ENCODE results near the gene RPL29. TPM values are rescaled to one million over a fixed set of nuclear protein-coding genes. Genes with fewer than 3 reads are reported as not detected.

The RPL29 gene
- total RNA-seq (2021; ENCODE audit: unreplicated experiment) (696 TPM), Bru-seq, nascent RNA (percentile 99 among the genes with signal in this experiment), BruChase-seq, experiment 1, labeled RNA remaining after a 2-hour chase (percentile 97 among the genes with signal in this experiment), BruChase-seq, experiment 2, labeled RNA remaining after a 6-hour chase (percentile 99 among the genes with signal in this experiment)
- polyA plus RNA-seq (2012; ENCODE audit: insufficient read length) = 1,184 TPM
- long read RNA-seq, transcript RPL29-201 (4 exons, 723 nt) = major isoform, 102 of 137 reads
- long read RNA-seq, partial matches to known transcripts = 21 of 137 reads
- long read RNA-seq, other reads (novel, unspliced or antisense) = 13 of 137 reads

DNA sequence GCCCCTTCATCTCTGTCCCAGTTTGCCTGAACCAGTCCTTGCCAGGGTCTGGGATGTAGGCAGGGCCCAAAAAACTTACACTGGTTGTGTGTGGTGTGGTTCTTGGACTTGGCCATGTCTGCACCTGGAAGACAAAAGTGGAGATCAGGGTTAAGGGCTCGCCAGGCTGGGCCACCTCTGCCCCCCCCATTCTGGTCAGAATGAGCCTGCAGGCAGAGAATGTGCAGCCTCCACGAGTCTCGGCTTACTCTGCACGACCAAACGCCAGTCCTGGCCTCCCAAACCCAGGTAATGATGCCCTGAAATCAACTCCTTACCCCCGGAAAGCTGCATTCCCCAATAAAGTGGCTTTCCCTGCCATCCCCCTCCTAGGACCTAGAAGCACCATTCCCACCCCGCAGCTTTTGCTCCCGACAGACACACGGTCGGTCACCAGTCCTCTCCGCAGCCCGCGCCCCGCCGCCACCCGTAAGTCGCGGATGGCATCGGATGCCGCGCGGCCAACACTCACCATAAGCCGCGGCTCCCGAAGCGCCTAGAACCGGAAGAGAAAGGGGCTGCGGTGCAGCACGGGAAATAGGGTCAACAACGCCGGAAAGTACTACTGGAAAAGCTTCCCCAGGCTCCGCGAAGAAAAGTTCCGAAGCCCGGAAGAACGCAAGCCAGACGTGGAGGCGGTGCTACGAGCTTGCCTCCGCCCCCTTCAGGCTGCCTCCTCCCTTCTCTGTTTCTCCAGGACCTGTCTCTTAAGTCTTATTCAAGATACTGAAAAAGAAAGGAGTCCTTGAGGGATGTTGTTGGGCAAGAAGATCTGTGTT is at the start of gene RPL29:
RPL29 (minus strand) TSS at position 550 of the 818 bp plus-strand sequence; CDS start at position 116, 434 bp downstream.
- in situ Hi-C loops (cut with HindIII; ENCODE audit: low pct_unique_long_range_greater_than_20kb, low sequenced_read_pairs) = no loop called here
- BruUV-seq (replicated peaks) = no TSS peak
- Histone ChIP-seq H3K27me3 (ENCODE audit: control insufficient read depth, insufficient read depth, low read length) (no peaks in the 10 kb centered on the region), H3K36me3 (ENCODE audit: control insufficient read depth, insufficient read depth, low read length) (peaks cover 13% of the 10 kb centered on the region), H3K27ac (ENCODE audit: low read length) (peak within 1 kb of the TSS; percentile 81), H3K4me3 (ENCODE audit: low read depth in 2 of 2, low read length in 2 of 2) (peak within 1 kb of the TSS; percentile 91 to 96), H3K4me1 (ENCODE audit: control insufficient read depth, insufficient read depth, low read length) (peaks cover 18% of the 10 kb centered on the region), H3K9me3 (ENCODE audit: control insufficient read depth, insufficient read depth, low read depth, low read length) (no peaks in the 10 kb centered on the region)
- CTCF ChIA-PET = interaction anchor here (0.7 kb wide), 1 partner anchor 223 kb away, joined by 5 read pairs; no protein-coding TSS in a partner anchor
- POLR2A ChIA-PET = interaction anchor here (0.7 kb wide), 1 partner anchor 141 kb away, joined by 3 read pairs; no protein-coding TSS in a partner anchor
- intact Hi-C loops (cut with micrococcal nuclease; ENCODE audit: unreplicated experiment) = no loop called here
- ATAC-seq (peak; percentile 92), DNase-seq (ENCODE audit: low read depth, low spot score) (peak; percentile 82)
- TF ChIP-seq POLR2AphosphoS5 (IDR thresholded peaks at IDR 0.05; ENCODE audit: low read depth, low read length) = peak; percentile 97
- 0 out of 2 replicates have a peak, but pooled peaks have one; percentile 22 for TF ChIP-seq SIN3A (IDR thresholded peaks at IDR 0.05; ENCODE audit: borderline replicate concordance, insufficient read depth, low read depth, low read length)
- TF ChIP-seq, protein P1, sequence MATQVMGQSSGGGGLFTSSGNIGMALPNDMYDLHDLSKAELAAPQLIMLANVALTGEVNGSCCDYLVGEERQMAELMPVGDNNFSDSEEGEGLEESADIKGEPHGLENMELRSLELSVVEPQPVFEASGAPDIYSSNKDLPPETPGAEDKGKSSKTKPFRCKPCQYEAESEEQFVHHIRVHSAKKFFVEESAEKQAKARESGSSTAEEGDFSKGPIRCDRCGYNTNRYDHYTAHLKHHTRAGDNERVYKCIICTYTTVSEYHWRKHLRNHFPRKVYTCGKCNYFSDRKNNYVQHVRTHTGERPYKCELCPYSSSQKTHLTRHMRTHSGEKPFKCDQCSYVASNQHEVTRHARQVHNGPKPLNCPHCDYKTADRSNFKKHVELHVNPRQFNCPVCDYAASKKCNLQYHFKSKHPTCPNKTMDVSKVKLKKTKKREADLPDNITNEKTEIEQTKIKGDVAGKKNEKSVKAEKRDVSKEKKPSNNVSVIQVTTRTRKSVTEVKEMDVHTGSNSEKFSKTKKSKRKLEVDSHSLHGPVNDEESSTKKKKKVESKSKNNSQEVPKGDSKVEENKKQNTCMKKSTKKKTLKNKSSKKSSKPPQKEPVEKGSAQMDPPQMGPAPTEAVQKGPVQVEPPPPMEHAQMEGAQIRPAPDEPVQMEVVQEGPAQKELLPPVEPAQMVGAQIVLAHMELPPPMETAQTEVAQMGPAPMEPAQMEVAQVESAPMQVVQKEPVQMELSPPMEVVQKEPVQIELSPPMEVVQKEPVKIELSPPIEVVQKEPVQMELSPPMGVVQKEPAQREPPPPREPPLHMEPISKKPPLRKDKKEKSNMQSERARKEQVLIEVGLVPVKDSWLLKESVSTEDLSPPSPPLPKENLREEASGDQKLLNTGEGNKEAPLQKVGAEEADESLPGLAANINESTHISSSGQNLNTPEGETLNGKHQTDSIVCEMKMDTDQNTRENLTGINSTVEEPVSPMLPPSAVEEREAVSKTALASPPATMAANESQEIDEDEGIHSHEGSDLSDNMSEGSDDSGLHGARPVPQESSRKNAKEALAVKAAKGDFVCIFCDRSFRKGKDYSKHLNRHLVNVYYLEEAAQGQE (IDR thresholded peaks at IDR 0.05; ENCODE audit: insufficient read depth in 1 of 2, low read depth in 2 of 2, low read length in 1 of 2) = no peak; a peak in 1 of 4 replicates

DNA sequence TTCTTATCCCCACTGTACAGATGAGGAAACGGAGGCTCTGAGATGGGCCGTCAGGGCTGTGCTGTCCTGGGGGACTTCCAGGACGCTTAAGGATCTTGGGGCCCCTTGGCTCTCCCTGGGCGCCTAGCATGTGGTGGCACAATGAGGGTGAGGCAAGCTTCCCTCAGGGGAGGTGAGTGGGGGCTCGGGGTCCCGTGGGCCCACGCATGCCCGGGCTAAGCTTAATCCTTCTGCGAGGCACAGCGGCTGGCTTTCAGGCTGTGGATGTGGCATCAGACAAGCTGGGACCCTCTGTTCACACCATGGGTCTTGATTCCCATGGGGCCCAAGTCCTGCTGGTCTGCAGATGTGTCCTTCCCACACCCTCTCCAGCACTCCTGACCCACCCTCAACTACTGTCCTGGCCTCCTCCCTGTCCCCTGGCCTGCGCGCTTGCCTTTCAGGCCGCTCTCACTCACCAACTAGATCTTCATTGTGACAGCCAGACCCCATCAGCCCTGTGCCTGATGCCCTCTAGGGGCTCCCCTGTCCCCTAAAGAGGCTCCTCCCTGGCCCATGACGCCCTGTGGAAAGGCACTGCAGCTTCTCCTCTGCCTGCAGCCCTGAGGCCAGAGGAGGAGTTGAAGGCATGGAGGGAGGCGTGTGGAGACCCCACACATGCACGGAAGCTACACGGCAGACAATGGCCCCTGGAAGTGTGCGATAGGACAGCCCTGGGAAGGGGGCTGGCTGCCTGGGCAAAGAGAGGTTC is 49.3 kb upstream of the RPL29 start:
- intact Hi-C loops (cut with micrococcal nuclease; ENCODE audit: unreplicated experiment) (no loop called here), in situ Hi-C loops (cut with HindIII; ENCODE audit: low pct_unique_long_range_greater_than_20kb, low sequenced_read_pairs) (loop anchor here (10.0 kb wide), 1 partner anchor 120 kb away; no protein-coding TSS in a partner anchor)
- no peak overlapping the region for H3K4me3 ChIP-seq (ENCODE audit: low read depth in 2 of 2, low read length in 2 of 2)
- BruUV-seq (replicated peaks) = no TSS peak
- no peaks in the 10 kb centered on the region for H3K36me3 ChIP-seq (ENCODE audit: control insufficient read depth, insufficient read depth, low read length)
- ATAC-seq (no peak), DNase-seq (ENCODE audit: low read depth, low spot score) (no peak)
- POLR2A ChIA-PET = no interaction called here
- TF ChIP-seq SIN3A (IDR thresholded peaks at IDR 0.05; ENCODE audit: borderline replicate concordance, insufficient read depth, low read depth, low read length) (no peak), POLR2AphosphoS5 (IDR thresholded peaks at IDR 0.05; ENCODE audit: low read depth, low read length) (no peak), TCF7L2 (IDR thresholded peaks at IDR 0.05; ENCODE audit: low read depth, low read length) (no peak)
- TF ChIP-seq, protein P2, sequence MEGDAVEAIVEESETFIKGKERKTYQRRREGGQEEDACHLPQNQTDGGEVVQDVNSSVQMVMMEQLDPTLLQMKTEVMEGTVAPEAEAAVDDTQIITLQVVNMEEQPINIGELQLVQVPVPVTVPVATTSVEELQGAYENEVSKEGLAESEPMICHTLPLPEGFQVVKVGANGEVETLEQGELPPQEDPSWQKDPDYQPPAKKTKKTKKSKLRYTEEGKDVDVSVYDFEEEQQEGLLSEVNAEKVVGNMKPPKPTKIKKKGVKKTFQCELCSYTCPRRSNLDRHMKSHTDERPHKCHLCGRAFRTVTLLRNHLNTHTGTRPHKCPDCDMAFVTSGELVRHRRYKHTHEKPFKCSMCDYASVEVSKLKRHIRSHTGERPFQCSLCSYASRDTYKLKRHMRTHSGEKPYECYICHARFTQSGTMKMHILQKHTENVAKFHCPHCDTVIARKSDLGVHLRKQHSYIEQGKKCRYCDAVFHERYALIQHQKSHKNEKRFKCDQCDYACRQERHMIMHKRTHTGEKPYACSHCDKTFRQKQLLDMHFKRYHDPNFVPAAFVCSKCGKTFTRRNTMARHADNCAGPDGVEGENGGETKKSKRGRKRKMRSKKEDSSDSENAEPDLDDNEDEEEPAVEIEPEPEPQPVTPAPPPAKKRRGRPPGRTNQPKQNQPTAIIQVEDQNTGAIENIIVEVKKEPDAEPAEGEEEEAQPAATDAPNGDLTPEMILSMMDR (IDR thresholded peaks at IDR 0.05) = no peak
- TF ChIP-seq, protein P1 (IDR thresholded peaks at IDR 0.05; ENCODE audit: insufficient read depth in 1 of 2, low read depth in 2 of 2, low read length in 1 of 2) = no peak
- no peaks in the 10 kb centered on the region for H3K9me3 ChIP-seq (ENCODE audit: control insufficient read depth, insufficient read depth, low read depth, low read length)
- peaks cover 21% of the 10 kb centered on the region for H3K4me1 ChIP-seq (ENCODE audit: control insufficient read depth, insufficient read depth, low read length)
- H3K27me3 ChIP-seq (ENCODE audit: control insufficient read depth, insufficient read depth, low read length) = no peaks in the 10 kb centered on the region
- CTCF ChIA-PET = interaction anchor here (0.5 to 0.8 kb wide), 2 partner anchors 9 to 12 kb away, joined by 3 to 4 read pairs; no protein-coding TSS in a partner anchor
- no peak overlapping the region for H3K27ac ChIP-seq (ENCODE audit: low read length)

All from Panc1 (cell line).